Heart right ventricle (tissue), 16 donors: Measurements from ENCODE around the gene SLC35F1. TPM values are rescaled to one million over a fixed set of nuclear protein-coding genes. Genes with fewer than 3 reads are reported as not detected.

Source experiments
- ATAC-seq, 8 donors: fragments of 200-7000 bp; cut with Tn5 transposase; one replicate each; pipeline ENCODE4 v1.9.1; 2020; ENCODE audit warnings: mild to moderate bottlenecking in 8 of 8, moderate library complexity in 8 of 8, moderate number of reproducible peaks in 1 of 8
- DNase-seq, 2 donors: peaks; one replicate each; pipeline ENCODE4 v3.0.0-alpha.2; 2020
- H3K27ac ChIP-seq, 10 donors: fragments of 200-600 bp; sonication (generic) in 2 of 10; one replicate each; pipeline versions ENCODE4 v1.5.0 to v1.8.0; 2020 to 2022; ENCODE audit warnings: mild to moderate bottlenecking in 3 of 10
- H3K27me3 ChIP-seq, 7 donors: fragments of 200-600 bp; one replicate each; pipeline ENCODE4 v1.8.0; 2021 to 2022; ENCODE audit warnings: mild to moderate bottlenecking in 2 of 7
- H3K36me3 ChIP-seq, 9 donors: fragments of 200-600 bp; sonication (generic) in 1 of 9; one replicate each; pipeline versions ENCODE4 v1.5.0 to v1.8.0; 2020 to 2022; ENCODE audit warnings: mild to moderate bottlenecking in 2 of 9
- H3K4me1 ChIP-seq, 9 donors: fragments of 200-600 bp; sonication (generic) in 1 of 9; one replicate each; pipeline versions ENCODE4 v1.5.0 to v1.8.0; 2020 to 2022; ENCODE audit warnings: mild to moderate bottlenecking in 4 of 9
- H3K4me3 ChIP-seq, 10 donors: fragments of 200-600 bp; sonication (generic) in 2 of 10; one replicate each; pipeline versions ENCODE4 v1.5.0 to v1.8.0; 2020 to 2022; ENCODE audit warnings: mild to moderate bottlenecking in 7 of 10, moderate library complexity in 2 of 10
- H3K9me3 ChIP-seq, 11 donors: fragments of 200-600 bp in 10 of 11; sonication (generic) in 2 of 11; one replicate each; pipeline versions ENCODE4 v1.5.0 to v1.8.0; 2013 to 2022; ENCODE audit warnings: mild to moderate bottlenecking in 2 of 11, control low read depth in 1 of 11, moderate library complexity in 1 of 11
- WGBS, 2 donors: extraction: QIAGEN DNeasy Blood & Tissue Kit; methylation state at CpG; one replicate each; pipeline ENCODE4 v1.1.7; 2013; ENCODE audit warnings: inconsistent platforms in 1 of 2; 5-methylcytosine and 5-hydroxymethylcytosine counted together
- intact Hi-C, 10 donors: fragments of 100-400 bp; cut with DNase I; formaldehyde crosslinking; loops; one replicate each; pipeline versions ENCODE4 v1.11.1 to v1.14.2; 2022
- polyA plus RNA-seq, 2 donors: library from polyadenylated mRNA; stranded (reverse); fragments of 200-250 nt; gene quantifications; one replicate each; pipeline ENCODE4 v1.2.3, GENCODE V29; 2013
- total RNA-seq, 10 donors: library from RNA; stranded (reverse); fragmentation: NEBNext Ultra II Directional in 3 of 10; extraction: Animal tissue kit (Norgen Biotek cat#: 25700) in 3 of 10; gene quantifications; one replicate each; pipeline versions ENCODE4 v1.2.1 to v1.2.4, GENCODE V29; 2021 to 2023
- TF ChIP-seq, protein P1 (sequence below), 9 donors: fragments of 200-600 bp; sonication (generic) in 2 of 9; IDR thresholded peaks; one replicate each; pipeline versions ENCODE4 v1.5.0 to v1.8.0; 2021 to 2022; ENCODE audit warnings: antibody characterized with exemption in 9 of 9, mild to moderate bottlenecking in 5 of 9, moderate library complexity in 1 of 9
- donor health status: Arrhythmogenic right ventricular cardiomyopathy.
- donor health status: ischemic (EF 13 %, LVEDD 7.1; RV severe dilation, severe dysfunction).
- donor health status: healthy with polysubstance abuse.
- donor health status: DM: no; HTN: yes; CAD: no.
- donor health status: DM: no; HTN: no; CAD: no.
- donor health status: ischemic (EF 25% LVEDD 6.9; RV normal size, moderate dysfunction).
- donor health status: ischemic (EF 25% LVEDD 5.7; RV mildly dilated, moderate dysfunction).
- donor health status: healthy.
- donor health status: DM: yes; HTN: yes; CAD: no.
- donor health status: Ischemic cardiomyopathy.
- donor health status: ischemic (EF 35%, LVEDD 5.7; RV mildly dilated, moderate dysfunction).
- donor health status: nonischemic (EF 11% LVEDD 7.7; RV severe dilation, severe dysfunction).
- donor health status: DM: yes; HTN: yes; CAD: no.
- donor health status: PGD.
- donor health status: ischemic (EF 29% LVEDD 5.4; RV normal size, mild dysfunction).
- donor health status: nonischemic (EF 23%, LVEDD 6.1; RV moderate dilation, normal function).

The SLC35F1 gene
- total and polyA plus RNA-seq, 12 donors, result 0.75 to 17.7 (median 6.3) TPM

DNA sequence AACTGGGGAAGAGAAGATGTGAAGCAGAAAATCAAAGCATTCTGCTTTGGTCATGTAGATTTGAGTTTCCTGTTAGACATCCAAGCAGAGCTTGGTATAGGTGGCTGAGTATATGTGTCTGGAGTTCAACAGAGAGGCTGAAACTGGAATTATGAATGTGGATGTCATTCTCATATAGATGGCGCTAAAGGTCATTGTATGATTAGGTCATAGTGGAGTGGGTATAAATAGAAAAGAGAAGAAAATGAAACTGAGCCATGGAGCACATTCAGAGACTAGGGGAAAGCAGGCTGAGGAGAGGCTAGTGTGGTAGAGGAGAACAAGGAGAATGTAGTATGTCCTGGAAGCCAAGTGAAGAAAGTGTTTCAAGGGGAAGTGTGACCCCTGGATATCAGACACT is 345.4 kb downstream of the SLC35F1 start:
- peaks cover 0 to 4% (median 0%) of the 10 kb centered on the region in 11 donors for H3K9me3 ChIP-seq
- H3K4me1 ChIP-seq, result no peaks in the 10 kb centered on the region
- 94 to 97% methylated on average over 1 of the region's 1 CpG for WGBS, 2 donors
- DNase-seq (no peak), ATAC-seq (no peak)
- no peaks in the 10 kb centered on the region for H3K36me3 ChIP-seq
- TF ChIP-seq, protein P1, sequence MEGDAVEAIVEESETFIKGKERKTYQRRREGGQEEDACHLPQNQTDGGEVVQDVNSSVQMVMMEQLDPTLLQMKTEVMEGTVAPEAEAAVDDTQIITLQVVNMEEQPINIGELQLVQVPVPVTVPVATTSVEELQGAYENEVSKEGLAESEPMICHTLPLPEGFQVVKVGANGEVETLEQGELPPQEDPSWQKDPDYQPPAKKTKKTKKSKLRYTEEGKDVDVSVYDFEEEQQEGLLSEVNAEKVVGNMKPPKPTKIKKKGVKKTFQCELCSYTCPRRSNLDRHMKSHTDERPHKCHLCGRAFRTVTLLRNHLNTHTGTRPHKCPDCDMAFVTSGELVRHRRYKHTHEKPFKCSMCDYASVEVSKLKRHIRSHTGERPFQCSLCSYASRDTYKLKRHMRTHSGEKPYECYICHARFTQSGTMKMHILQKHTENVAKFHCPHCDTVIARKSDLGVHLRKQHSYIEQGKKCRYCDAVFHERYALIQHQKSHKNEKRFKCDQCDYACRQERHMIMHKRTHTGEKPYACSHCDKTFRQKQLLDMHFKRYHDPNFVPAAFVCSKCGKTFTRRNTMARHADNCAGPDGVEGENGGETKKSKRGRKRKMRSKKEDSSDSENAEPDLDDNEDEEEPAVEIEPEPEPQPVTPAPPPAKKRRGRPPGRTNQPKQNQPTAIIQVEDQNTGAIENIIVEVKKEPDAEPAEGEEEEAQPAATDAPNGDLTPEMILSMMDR (IDR thresholded peaks at IDR 0.05), result no peak
- intact Hi-C loops, result no loop called here
- no peak overlapping the region for H3K4me3 ChIP-seq
- H3K27ac ChIP-seq, result no peak overlapping the region
- no peaks in the 10 kb centered on the region for H3K27me3 ChIP-seq

DNA sequence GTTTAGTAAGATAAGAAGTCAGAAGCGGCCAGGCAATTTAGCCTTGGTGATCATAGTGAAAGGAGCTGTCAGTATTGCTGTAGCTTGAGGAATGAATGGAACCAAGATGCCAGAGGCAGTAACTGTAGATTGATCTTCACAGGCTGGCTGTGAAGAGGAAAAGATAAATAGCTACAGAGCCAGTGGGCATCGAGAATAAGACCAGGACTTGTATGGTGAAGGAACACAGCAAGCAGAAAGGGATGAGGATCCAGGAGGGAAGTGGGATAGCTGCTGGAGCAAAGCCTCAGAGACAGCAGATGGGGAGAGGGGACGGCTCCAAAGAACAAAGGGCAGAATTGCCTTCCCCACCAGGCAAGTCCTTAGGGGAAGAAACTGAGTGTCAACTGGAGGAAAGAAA is 346.7 kb downstream of the SLC35F1 start:
- H3K4me1 ChIP-seq, result no peaks in the 10 kb centered on the region
- intact Hi-C loops, result no loop called here
- no peaks in the 10 kb centered on the region for H3K9me3 ChIP-seq
- H3K36me3 ChIP-seq, result no peaks in the 10 kb centered on the region
- WGBS, 2 donors, result 50 to 55% methylated on average over 3 of the region's 3 CpGs
- TF ChIP-seq, protein P1 (IDR thresholded peaks at IDR 0.05), result no peak
- DNase-seq (no peak), ATAC-seq (no peak)
- H3K27me3 ChIP-seq, result no peaks in the 10 kb centered on the region
- no peak overlapping the region for H3K27ac ChIP-seq
- no peak overlapping the region for H3K4me3 ChIP-seq

DNA sequence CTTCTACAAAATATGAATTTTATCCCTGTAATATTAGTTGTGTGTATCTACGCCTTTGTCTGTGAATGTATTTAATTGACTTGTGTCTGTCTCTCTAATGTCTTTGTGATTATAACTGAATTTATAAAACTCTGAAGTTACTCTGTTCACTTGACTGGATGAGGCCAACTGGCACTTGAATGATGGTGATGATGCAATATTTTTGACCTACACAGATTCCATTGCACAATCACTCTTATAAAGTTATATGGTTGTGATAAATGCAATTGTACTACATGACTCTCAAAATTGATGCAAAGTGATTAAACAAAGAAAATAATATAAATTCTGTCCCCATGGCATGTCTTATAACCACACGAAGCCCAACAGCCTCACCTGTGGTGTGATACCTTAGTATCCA is 353.8 kb downstream of the SLC35F1 start:
- ATAC-seq, result no peak
- TF ChIP-seq, protein P1 (IDR thresholded peaks at IDR 0.05), result no peak
- H3K27me3 ChIP-seq, result no peaks in the 10 kb centered on the region
- no peak overlapping the region for H3K4me3 ChIP-seq
- H3K27ac ChIP-seq, result no peak overlapping the region
- intact Hi-C loops, result loop anchor here in 7 of 10 donors (2.0 to 10.0 kb wide), 3 partner anchors 284 to 356 kb away; partner anchors contain the start of gene SLC35F1 (in 1 of the 7)
- H3K4me1 ChIP-seq, result no peaks in the 10 kb centered on the region
- 91 to 95% methylated on average over 2 of the region's 2 CpGs for WGBS, 2 donors
- H3K36me3 ChIP-seq, result no peaks in the 10 kb centered on the region
- no peaks in the 10 kb centered on the region for H3K9me3 ChIP-seq
- DNase-seq, result no peak

DNA sequence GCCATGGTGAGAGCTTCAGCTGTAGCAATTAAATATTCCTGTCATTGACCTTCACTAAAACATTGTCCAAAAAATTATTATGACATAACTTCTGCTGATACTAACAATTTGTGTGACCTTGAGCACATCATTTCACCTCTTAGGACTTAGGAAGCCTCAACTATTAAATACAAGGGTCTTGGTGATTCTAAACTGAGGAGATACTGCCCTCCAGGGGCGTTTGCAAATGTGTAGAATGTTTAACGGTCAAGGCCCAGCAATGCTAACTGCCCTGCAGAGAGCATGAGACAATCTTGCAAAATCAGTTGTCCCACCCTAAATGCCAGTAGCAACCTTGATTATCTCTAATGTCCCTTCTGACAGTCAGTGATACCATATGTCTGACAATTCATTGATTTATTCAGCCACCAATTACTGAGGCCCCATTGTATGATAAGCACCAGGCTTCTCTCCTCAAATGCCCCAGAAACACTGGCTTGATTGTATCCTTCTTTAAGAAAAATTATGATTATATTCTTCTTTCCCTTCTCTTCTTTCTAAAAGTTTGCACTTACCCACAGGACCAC is 356.9 kb downstream of the SLC35F1 start:
- H3K9me3 ChIP-seq, result no peaks in the 10 kb centered on the region
- no peak overlapping the region for H3K4me3 ChIP-seq
- TF ChIP-seq, protein P1 (IDR thresholded peaks at IDR 0.05), result peak in 8 of 9 donors; percentile 23 to 67 (median 57)
- H3K36me3 ChIP-seq, result no peaks in the 10 kb centered on the region
- no peaks in the 10 kb centered on the region for H3K4me1 ChIP-seq
- DNase-seq (no peak), ATAC-seq (peak in 6 of 8 donors; percentile 61 to 83 (median 72))
- intact Hi-C loops, result loop anchor here in 9 of 10 donors (2.0 to 10.0 kb wide), 4 partner anchors 287 to 359 kb away; partner anchors contain the start of gene SLC35F1 (in 1 of the 9)
- 10 to 13% methylated on average over 2 of the region's 2 CpGs for WGBS, 2 donors
- H3K27ac ChIP-seq, result no peak overlapping the region
- no peaks in the 10 kb centered on the region for H3K27me3 ChIP-seq
